NCI-H460 (cell line): ENCODE results near the gene TTI1. TPM values are rescaled to one million over a fixed set of nuclear protein-coding genes. Genes with fewer than 3 reads are reported as not detected.
"Not testable (repeated sequence)": the region's sequence is repeated elsewhere in the genome, so short reads cannot be mapped to it uniquely, and the experiment has no call there.

Experiments used
- DNase-seq: peaks from one replicate; pipeline ENCODE4 v3.0.0-alpha.2; 2016; ENCODE audit warnings: low read depth; ENCODE audit errors: extremely low read depth
- total RNA-seq: library from RNA; depleted of rRNA; stranded (reverse); fragments of >200 nt; shearing (Covaris generic); gene quantifications from 2 replicates; pipeline ENCODE4 v1.2.3, GENCODE V29; 2014

The TTI1 gene
- total RNA-seq, 1 experiment from 2014 or later: 27.3 TPM

- DNase-seq: no peak
These were observed 61.6 kb downstream of the TTI1 start for GRCh38 chr20:37971561-37972127.

- no peak for DNase-seq
These were observed 62.4 kb downstream of the TTI1 start for GRCh38 chr20:37970856-37971245.

- DNase-seq: no peak
These were observed 63.1 kb downstream of the TTI1 start for GRCh38 chr20:37969949-37970855.

GRCh38 chr20:37968841-37969401 lies 64.3 kb downstream of the TTI1 start:
- peak; percentile 15 for DNase-seq

- DNase-seq: not testable (repeated sequence)
These were observed 69.8 kb downstream of the TTI1 start for GRCh38 chr20:37963483-37963882.

GRCh38 chr20:37961066-37961465 lies 72.2 kb downstream of the TTI1 start:
- no peak for DNase-seq

GRCh38 chr20:37958856-37959520 lies 74.3 kb downstream of the TTI1 start:
- no peak for DNase-seq

- DNase-seq: no peak
These were observed 77.1 kb downstream of the TTI1 start for GRCh38 chr20:37956107-37956585.

- DNase-seq: no peak
These were observed 77.7 kb downstream of the TTI1 start for GRCh38 chr20:37955511-37955910.

GRCh38 chr20:37954626-37955025 lies 78.6 kb downstream of the TTI1 start:
- DNase-seq: no peak

- no peak for DNase-seq
These were observed 79.1 kb downstream of the TTI1 start for GRCh38 chr20:37954190-37954589.

- no peak for DNase-seq
These were observed 84.3 kb downstream of the TTI1 start for GRCh38 chr20:37948956-37949355.

- DNase-seq: no peak
These were observed 85.3 kb downstream of the TTI1 start for GRCh38 chr20:37947943-37948342.

- DNase-seq: no peak
These were observed 86.3 kb downstream of the TTI1 start for GRCh38 chr20:37946946-37947345.

- no peak for DNase-seq
These were observed 88.1 kb downstream of the TTI1 start for GRCh38 chr20:37945091-37945547.

GRCh38 chr20:37944456-37944981 lies 88.7 kb downstream of the TTI1 start:
- no peak for DNase-seq

- DNase-seq: no peak
These were observed 89.5 kb downstream of the TTI1 start for GRCh38 chr20:37943501-37944455.

- no peak for DNase-seq
These were observed 90.2 kb downstream of the TTI1 start for GRCh38 chr20:37943033-37943432.

GRCh38 chr20:37941992-37942391 lies 91.3 kb downstream of the TTI1 start:
- no peak for DNase-seq

GRCh38 chr20:37941332-37941731 lies 91.9 kb downstream of the TTI1 start:
- no peak for DNase-seq
